ENCODE measurements around the gene FOXO6.

GRCh38 chr1:41354956-41355355, 6.3 kb upstream of the FOXO6 start:
- TF ChIP-seq CTCF (IDR thresholded peaks at IDR 0.05), result no peak
- TF ChIP-seq ZNF423 (CRISPR knock-in tag; IDR thresholded peaks at IDR 0.05), result no peak
- no peak for TF ChIP-seq RORB (CRISPR knock-in tag; IDR thresholded peaks at IDR 0.05)
- no peak for TF ChIP-seq CREM (CRISPR knock-in tag; IDR thresholded peaks at IDR 0.05)
- TF ChIP-seq, protein P1, sequence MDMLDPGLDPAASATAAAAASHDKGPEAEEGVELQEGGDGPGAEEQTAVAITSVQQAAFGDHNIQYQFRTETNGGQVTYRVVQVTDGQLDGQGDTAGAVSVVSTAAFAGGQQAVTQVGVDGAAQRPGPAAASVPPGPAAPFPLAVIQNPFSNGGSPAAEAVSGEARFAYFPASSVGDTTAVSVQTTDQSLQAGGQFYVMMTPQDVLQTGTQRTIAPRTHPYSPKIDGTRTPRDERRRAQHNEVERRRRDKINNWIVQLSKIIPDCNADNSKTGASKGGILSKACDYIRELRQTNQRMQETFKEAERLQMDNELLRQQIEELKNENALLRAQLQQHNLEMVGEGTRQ (CRISPR knock-in tag; IDR thresholded peaks at IDR 0.05), result no peak
- TF ChIP-seq TP53 (CRISPR knock-in tag; IDR thresholded peaks at IDR 0.05), result no peak
